ENCODE measurements around the gene ZFYVE27. TPM values are rescaled to one million over a fixed set of nuclear protein-coding genes. Genes with fewer than 3 reads are reported as not detected.

The ZFYVE27 gene
- total and polyA plus RNA-seq, 9 donors, result 14.4 to 30.1 (median 25.6) TPM

DNA sequence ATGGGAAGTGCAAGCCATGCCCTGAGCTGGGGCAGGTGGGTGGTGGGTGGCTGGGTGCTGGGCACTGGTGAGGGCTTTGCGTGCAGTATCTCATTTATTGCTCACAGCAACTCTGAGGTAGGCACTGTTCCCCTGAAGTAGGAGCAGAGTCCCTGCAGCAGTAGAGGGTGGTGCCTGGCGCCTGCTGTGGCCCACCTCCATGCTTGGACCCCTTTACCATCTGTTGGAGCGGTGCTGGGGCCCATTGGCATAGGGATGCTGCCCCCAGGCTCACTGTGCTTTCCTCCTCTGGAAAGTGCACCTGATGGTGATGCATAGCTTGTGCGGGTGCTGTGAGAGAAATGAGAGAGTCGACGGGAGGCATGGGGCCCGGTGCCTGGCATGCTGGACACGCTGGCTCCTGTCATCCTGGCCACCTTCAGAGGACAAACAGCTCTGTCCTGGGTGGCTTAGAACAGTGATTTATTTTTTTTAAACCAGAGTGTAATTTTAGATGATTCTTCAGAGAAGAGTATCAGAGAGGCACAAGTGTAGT lies 24.5 kb downstream of the ZFYVE27 start:
- H3K4me1 ChIP-seq (ENCODE audit: insufficient read depth), result no peaks in the 10 kb centered on the region
- no peaks in the 10 kb centered on the region for H3K9me3 ChIP-seq
- no peaks in the 10 kb centered on the region for H3K36me3 ChIP-seq
- intact Hi-C loops (cut with DNase I), result no loop called here
- DNase-seq, result no peak
- no peak overlapping the region for H3K4me3 ChIP-seq
- no peaks in the 10 kb centered on the region for H3K27me3 ChIP-seq
- no peak overlapping the region for H3K27ac ChIP-seq
- TF ChIP-seq, protein P1, sequence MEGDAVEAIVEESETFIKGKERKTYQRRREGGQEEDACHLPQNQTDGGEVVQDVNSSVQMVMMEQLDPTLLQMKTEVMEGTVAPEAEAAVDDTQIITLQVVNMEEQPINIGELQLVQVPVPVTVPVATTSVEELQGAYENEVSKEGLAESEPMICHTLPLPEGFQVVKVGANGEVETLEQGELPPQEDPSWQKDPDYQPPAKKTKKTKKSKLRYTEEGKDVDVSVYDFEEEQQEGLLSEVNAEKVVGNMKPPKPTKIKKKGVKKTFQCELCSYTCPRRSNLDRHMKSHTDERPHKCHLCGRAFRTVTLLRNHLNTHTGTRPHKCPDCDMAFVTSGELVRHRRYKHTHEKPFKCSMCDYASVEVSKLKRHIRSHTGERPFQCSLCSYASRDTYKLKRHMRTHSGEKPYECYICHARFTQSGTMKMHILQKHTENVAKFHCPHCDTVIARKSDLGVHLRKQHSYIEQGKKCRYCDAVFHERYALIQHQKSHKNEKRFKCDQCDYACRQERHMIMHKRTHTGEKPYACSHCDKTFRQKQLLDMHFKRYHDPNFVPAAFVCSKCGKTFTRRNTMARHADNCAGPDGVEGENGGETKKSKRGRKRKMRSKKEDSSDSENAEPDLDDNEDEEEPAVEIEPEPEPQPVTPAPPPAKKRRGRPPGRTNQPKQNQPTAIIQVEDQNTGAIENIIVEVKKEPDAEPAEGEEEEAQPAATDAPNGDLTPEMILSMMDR (IDR thresholded peaks at IDR 0.05), result no peak
- no peak for TF ChIP-seq EP300 (IDR thresholded peaks at IDR 0.05)
- no peak for TF ChIP-seq POLR2A (IDR thresholded peaks at IDR 0.05)
- 93 to 96% (median 94%) methylated on average over 8 of the region's 8 CpGs for WGBS, 3 donors

DNA sequence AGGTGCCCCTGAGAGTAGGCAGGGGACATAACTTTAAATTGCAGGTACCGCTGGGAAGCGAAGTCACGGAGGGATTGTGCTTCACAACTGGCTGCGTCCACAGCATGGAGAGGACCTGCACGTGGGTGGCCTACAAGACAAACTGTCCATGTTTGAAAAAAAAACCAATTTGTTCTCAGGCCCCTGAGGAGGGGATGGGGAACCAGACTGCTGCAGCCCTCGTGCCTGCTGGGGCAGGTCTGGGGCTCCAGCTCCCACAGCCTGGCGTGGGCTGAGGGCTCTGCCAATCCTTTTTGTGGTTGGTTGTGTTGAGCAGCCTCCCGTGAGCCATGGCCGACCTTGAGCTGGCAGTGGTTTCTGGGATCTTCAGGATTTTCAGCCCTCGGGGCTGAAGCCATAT lies 25.1 kb downstream of the ZFYVE27 start:
- Histone ChIP-seq H3K27ac (no peak overlapping the region), H3K4me1 (ENCODE audit: insufficient read depth) (no peaks in the 10 kb centered on the region)
- TF ChIP-seq POLR2A (IDR thresholded peaks at IDR 0.05) (no peak), EP300 (IDR thresholded peaks at IDR 0.05) (no peak)
- TF ChIP-seq, protein P1 (IDR thresholded peaks at IDR 0.05), result no peak

DNA sequence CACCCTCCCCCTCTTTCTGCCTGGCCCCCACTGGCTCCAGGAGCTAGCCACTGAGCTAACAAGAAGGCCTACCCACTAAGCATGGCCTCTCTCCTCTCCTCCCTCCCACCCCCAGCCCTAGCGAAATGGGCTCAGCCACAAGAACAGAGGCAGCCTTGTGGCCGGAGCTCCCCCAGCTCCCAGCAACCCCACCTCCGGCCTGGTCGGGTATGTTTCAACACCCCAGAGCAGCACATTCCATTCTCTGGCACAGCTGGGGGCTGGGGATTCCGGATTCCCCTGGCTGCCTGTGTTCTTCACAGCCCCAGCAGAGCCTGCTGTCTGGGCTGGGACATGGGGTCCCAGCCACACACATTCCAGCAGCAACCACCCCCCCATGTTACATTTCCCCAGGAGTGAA lies 25.9 kb downstream of the ZFYVE27 start:
- Histone ChIP-seq H3K4me3 (no peak overlapping the region), H3K27me3 (no peaks in the 10 kb centered on the region), H3K36me3 (no peaks in the 10 kb centered on the region), H3K9me3 (no peaks in the 10 kb centered on the region), H3K4me1 (ENCODE audit: insufficient read depth) (no peaks in the 10 kb centered on the region), H3K27ac (no peak overlapping the region)
- no peak for DNase-seq
- intact Hi-C loops (cut with DNase I), result no loop called here
- WGBS, 3 donors, result 45 to 56% (median 48%) methylated on average over 5 of the region's 5 CpGs
- TF ChIP-seq POLR2A (IDR thresholded peaks at IDR 0.05) (no peak), EP300 (IDR thresholded peaks at IDR 0.05) (no peak)
- TF ChIP-seq, protein P1 (IDR thresholded peaks at IDR 0.05), result no peak

More for the DNA sequence above, 25.1 kb downstream of the ZFYVE27 start:
- Histone ChIP-seq H3K4me3 (no peak overlapping the region), H3K27me3 (no peaks in the 10 kb centered on the region), H3K36me3 (no peaks in the 10 kb centered on the region), H3K9me3 (no peaks in the 10 kb centered on the region)
- intact Hi-C loops (cut with DNase I), result no loop called here
- 75 to 88% (median 82%) methylated on average over 9 to 10 of the region's 10 CpGs for WGBS, 3 donors
- no peak for DNase-seq

DNA sequence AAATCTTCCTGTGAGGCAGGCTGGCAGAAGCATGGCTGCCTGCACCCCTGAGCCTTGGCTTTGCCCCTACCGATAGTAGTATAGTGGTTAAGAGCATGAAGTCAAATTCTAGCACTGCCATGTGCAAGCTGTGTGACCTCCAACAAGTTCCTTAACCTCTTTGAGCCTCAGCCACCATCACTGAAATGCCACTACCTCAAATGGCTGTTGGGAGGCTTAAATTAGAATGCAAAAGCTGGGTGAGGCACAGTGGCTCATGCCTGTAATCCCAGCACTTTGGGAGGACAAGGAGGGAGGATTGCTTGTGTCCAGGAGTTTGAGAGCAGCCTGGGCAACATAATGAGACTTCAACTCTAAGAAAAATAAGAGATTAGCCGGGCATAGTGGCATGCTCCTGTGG lies 26.5 kb downstream of the ZFYVE27 start:
- no peaks in the 10 kb centered on the region for H3K27me3 ChIP-seq
- H3K27ac ChIP-seq, result no peak overlapping the region
- TF ChIP-seq, protein P1 (IDR thresholded peaks at IDR 0.05), result no peak
- TF ChIP-seq EP300 (IDR thresholded peaks at IDR 0.05), result no peak
- no peak for TF ChIP-seq POLR2A (IDR thresholded peaks at IDR 0.05)
- intact Hi-C loops (cut with DNase I), result no loop called here
- DNase-seq, result no peak
- no peak overlapping the region for H3K4me3 ChIP-seq
- H3K36me3 ChIP-seq, result no peaks in the 10 kb centered on the region
- H3K9me3 ChIP-seq, result no peaks in the 10 kb centered on the region
- no peaks in the 10 kb centered on the region for H3K4me1 ChIP-seq (ENCODE audit: insufficient read depth)
- WGBS, 3 donors, result 79 to 89% (median 85%) methylated on average over 2 of the region's 2 CpGs

Data from ovary (tissue), 9 donors.